ENCODE results near the gene MED4.

GRCh38 chr13:48112896-48113755 lies 18.2 kb upstream of the MED4 start:
- TF ChIP-seq CTCF (IDR thresholded peaks at IDR 0.05), result no peak
- no peak for TF ChIP-seq POLR2A (IDR thresholded peaks at IDR 0.05)

Measured in testis (tissue), 2 donors.